Middle frontal gyrus (tissue), 1 donor: ENCODE results near the gene SH3RF3.
A peak's percentile ranks its signal among the peaks of the same experiment; 100 is the strongest.

ENCODE experiments used
- DNase-seq: peaks from one replicate; pipeline ENCODE4 v3.0.0-alpha.2; 2015; ENCODE audit warnings: low spot score; ENCODE audit errors: extremely low spot score

The SH3RF3 gene

DNA sequence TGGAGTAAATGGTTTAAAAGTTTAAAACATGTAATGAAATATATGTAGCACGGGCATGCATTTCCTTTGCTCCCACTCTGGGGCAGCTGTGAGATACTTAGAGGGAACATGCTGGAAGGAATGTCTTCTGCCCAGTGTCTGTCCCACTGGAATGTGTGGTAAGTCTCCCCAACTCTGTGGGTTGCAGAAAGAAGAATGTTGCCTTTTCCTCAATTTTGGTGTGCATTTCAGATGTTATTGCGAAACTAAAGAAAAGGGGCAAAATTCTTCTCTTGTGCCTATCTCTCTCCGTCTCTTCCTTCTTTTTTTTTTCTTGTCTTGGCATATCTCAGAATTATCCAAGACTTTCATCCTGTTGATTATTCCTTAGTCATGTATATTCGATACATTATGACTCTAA lies 201.1 kb downstream of the SH3RF3 start:
- no peak for DNase-seq

DNA sequence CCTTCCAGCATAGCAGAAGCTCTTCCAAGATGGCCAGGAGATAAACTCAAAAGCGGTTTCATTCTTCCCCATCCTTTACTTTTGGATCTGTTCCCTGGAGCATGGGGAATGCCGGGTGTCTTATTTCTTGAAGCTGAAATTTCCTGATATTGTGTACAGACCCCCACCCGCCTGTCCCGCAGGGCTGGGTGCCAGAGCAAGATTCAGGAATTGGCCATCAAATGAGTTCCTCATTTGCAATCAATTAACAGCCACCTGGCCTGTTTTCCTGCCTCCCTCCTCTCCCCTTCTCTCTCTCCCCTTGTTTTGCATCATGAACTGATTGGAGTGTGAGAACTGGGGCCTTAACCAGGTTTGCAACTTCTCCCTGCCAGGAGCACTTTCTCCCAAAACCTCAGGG lies 202.1 kb downstream of the SH3RF3 start:
- DNase-seq, result no peak

DNA sequence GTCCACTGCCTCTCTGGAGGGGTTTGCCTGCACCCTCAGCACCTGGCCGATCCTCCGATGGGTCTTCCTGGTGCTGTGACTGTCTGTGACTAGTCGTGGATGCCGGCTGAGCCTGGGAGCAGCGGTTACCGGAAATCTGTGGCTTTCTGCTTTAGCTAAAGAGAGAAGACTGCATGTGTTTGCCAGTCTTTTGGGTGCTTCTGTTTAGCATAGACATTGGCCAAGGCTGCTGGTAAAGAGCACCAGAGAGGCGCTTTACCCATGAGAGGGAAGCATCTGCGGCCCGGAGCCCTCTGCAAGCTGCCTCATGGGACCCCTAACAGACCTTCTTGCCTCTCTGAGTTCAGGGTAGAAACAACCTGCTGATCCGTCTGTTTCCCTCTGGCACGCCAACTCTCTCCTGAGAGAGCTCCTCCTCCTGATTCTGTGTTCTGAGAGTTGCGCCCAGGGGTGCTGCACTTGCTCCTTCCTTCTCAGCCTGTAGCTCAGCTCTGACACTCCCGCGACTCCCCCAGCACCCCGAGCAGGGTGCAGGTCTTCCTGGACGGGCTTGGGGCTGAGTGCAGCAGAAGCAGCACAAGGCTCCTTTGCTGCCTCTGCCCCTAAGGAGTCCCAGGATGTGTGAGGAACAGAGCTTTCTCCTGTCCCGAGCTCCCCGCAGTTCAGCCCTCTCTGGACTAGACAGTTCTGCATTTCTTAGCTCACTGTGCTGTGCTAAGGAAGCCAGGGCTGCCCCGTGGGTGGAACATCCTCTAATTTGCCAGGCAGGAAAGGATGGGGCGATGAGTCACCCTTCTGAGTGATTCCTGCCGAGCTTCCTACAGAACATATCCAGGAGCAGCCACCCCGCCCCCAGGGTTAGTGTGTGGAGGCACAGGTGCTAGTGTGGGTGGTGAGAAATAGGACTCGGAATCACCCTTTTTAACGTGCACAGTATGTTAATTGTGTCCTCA lies 203.2 kb downstream of the SH3RF3 start:
- peak; percentile 71 for DNase-seq

DNA sequence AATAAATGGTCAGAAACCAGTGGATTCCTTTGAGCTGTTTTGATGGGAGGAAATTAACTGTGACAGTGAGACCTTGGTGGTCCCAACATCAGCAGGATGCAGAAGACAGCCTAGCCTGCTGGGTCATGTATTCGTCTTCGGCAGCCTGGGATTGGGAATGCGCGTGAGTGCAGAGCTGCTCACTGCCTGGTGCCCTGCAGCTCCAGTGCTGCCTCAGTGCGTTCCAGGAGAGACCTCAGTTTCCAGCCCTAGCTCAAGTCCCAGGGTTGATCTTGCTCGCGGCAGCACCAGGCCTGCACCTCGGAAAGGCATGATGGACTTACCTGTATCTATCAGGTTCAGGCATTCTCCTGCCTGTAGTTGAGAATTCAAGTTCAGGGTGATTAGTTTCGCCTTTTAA lies 203.9 kb downstream of the SH3RF3 start:
- no peak for DNase-seq

DNA sequence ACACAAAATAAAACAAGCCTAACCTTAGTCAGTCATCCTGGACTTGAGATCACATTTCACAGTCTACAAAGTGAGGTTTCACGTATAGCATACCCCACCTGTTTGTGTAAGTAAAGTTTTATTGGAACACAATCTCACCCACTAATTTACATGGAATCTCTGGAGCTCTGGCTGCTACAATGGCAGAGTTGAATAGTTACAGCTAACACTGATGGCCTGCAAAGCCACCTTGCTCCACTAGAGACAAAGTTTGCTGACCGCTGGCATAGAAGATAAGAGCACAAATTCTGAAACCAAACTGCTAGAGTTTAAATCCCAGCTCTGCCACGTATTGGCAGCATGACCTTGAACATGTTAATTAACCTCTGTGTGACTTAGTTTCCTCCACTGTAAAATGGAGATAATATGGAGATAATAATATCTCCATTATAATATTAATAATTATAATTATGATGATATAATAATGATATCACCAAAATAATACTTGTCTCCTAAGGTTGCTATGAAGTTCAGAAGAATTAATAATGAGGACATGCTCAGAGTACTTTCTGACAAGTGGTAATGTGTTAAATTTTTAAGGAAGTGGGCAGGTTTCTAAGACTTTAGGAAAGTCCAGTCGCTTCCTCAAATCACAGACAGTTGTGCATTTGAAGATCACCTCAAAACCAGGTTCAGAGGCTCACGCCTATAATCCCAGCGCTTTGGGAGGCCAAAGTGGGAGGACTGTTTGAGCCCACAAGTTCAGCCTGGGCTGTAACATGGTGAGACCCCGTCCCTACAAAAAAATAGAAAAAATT lies 204.6 kb downstream of the SH3RF3 start:
- no peak for DNase-seq

DNA sequence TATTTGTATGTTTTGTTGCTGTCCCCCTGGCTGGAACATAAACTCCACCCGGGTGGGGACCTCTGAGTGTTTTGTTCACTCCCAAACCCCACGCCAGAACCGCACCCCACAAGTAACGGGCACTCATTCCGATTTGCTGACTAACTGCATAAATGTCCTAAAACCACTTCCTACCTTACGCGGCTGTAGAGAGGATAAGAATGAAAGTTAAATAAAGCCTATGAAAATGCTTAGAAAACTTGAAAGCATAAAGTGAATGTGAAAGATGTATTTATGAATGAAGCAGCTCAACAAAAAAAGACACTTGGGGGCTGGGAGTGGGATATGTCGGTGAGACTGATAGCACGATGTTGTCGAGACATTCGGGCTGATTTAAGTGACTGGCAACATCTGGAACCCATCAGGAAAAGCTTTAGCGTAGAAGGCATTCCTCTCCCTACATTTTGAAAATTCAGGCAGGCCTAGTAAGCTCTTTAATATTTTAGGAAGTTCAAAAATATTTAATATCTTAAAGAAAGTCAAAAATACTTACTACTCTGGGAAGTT lies 206.7 kb downstream of the SH3RF3 start:
- no peak for DNase-seq

DNA sequence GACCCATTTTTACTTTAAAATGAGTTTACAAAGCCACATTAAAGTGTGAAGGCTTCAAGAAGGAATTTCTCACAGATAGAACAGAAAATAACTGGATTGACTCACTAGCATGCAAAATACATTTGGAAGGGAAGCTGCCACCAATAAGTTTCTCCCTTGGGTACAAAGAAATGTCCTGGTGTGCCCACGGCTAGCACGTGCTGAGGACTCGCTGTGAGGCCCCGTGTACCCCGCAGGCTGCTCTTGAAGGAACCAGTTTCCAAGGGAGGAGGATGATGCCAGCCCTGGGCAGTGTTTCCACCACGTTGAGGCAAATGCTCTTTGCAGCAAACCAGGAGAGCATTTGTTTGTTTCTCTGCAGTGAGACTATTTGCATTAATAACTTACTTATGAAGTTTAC lies 207.3 kb downstream of the SH3RF3 start:
- no peak for DNase-seq

DNA sequence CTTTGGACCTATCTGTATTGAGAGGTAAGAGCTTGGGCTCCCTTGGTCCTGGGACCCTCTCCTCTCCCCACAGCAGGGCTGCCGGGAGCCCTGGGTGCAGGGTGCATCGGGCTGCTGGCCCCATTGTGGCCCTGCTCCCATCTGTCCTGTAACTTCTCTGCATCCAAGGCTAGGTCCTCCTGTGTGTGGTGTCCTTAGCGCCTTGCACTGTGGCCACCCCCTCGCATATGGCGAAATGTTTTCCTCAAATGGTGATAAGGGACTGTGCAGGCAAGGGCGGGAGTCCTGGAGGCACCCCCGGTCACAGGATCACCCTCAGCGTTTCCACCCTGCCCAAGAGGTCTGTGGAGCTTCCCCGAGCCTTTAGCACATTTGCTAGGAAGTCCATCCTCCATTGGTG lies 208.2 kb downstream of the SH3RF3 start:
- DNase-seq, result no peak

DNA sequence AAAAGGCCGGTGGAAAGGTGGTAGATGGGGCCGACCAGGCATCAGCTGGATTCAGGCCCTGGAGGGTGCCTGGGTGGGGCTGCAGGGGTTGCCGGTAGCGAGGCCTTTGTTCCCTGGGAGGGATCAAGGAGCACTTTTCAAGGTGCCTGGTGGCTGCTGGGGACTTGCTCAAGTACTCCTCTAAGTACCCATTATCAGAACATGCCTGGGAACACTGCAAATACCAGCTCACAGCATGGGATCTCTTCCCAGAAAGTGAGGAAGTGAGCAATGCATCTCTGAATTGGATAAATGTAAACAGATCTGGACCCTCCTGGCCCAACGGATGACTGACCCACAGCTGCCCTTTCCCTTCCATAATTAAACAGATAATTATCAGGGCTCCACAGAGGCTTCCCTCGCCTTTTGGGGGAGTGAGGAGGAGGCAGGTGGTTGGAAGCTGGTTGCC lies 210.5 kb downstream of the SH3RF3 start:
- DNase-seq, result no peak

DNA sequence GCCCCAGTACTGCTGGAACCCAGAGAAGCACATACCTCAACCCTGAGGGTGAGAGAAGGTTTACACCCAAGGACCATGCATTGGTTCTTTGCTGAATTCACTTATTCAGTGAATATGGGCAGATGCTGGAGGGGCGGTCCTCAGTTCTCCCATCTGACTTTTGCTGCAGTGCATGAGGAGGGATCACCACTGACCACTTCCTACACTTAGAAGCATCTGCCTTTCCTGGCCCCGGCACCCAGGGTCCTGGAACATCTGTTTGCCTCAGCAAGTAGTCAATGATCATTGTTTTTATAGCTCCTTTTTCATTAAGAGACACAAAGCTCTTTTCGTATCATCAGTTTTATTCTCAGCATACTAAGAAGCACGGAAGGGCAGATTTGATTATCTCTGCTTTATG lies 211.4 kb downstream of the SH3RF3 start:
- DNase-seq, result no peak

DNA sequence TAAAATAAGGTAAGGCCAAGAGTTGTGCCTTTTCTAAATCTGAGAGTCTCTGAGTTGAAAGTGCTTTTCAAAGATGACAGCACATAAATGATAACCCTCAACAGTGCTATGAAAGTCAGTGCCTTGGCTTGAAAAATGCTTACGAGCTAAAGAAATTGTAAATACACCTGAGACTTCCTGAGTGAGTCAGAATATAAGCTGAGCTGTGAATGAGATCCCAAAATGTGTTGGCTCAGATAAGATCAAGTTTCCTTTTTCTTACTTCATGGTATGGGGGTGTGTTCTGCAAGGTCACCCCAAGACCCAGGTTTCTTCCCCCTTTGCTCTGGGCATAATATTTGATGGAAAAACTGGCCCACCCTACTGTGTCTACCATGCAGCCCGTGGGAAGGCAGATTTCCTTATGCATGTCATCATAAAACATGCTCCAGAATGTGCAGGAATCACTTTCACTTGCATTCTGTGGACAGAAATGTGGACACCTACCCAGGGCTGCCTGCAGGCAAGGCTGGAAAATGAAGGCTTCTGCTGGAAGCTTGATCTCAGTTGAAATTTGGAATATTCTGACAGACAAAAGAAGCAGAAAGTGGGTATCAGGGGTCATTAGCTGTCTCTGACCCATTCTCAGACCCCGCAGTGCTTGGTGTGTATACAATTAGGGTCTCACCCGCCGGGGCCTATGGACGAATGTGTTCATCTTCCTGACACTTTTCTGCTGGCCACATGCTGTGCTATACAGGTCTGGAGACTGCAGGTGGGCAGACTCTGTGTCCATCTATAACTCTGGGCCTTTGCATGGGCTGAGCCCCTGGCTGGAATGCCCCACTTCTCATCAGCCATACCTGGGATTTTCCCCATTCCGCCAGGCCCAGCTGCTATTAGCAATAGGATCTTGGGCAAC lies 212.6 kb downstream of the SH3RF3 start:
- no peak for DNase-seq

DNA sequence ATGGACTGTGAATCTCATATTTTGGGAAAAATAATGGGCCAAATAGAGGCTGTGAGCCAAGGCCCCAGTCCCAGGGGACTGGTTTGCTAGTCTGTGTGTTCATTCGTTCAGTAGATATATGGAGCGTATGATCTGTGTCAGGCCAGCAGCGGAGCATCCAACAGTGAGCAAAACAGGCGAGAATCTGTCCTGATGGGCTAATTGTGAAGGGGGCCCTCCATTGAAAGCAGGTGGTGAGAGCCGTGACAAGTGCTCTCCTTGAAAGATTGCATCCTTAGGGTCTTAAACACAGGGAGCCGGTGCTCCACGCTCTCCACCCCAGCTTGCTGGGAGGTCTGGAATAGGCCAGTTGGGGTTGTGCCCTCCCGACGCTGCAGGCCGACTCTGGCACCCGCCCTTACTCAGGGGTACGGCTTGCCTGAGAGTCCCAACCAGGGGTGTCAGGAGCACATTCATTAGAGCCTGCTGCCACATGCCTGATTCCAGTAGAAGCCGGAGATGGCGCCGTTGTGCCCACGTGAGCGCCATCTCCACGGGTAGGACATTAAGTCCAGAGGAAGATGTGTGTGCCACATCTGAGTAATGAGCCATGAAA lies 213.3 kb downstream of the SH3RF3 start:
- DNase-seq, result no peak

DNA sequence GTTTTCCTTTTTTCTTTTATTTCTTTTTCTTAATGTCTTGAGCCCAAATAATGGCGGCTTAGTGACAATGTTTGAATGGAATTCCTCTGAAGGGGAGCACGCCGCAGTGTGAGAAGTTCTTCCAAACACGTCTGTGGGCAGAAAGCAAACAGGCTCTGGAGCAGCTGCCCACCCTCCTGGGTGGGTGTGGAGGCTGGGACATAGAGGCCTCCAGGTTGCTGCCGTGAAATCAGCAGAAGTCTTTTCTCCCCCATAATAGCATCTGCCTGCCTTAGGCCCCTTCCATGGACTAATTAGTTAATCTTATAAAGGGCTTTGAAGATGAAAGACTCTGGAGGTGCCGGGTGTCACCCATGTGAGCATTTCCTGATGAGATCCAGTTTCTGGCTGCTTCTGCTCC lies 213.9 kb downstream of the SH3RF3 start:
- no peak for DNase-seq

DNA sequence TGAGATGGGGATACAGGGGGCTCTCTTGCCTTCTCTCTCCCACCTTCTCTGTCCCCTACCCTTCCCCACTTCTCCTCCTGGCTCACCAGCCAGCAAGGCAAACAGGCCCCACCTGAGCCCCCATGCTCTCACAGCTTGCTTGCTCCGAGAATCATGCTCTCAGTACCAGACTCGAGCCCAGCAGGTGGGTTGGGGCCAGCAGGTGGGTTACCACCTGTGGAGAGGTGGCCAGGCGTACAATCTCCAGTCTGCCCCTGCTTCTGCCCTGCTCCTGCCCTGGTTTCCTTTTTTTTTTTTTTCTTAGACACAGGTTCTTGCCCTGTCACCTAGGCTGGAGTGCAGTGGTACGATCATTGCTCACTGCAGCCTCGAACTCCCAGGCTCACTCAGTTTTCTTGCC lies 214.5 kb downstream of the SH3RF3 start:
- no peak for DNase-seq

DNA sequence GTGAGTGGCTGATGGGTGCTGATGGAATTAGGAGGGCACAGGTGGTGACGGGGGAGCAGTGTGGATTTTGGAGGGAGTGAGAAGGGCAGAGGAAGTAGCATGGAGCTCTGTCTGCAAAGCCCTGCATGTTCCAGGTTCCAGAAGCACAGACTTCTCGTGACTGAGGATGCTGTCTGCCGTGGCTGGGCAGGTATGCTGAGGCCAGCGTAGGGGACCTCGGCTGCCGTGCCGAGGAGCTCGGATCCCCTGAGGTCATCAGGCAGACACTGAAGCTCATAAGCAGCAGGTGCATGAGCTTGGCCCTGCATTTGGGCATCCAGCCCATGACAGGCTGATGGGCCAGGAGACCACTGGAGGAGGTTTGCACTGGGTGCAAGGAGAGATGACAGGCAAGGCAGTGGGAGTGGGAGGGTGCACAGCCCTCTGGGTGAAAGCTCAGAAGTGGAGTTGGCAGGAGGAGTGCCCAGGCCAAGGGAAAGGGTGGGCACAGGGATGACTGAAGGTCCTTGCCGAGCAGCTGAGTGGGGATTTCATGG lies 215.3 kb downstream of the SH3RF3 start:
- no peak for DNase-seq

DNA sequence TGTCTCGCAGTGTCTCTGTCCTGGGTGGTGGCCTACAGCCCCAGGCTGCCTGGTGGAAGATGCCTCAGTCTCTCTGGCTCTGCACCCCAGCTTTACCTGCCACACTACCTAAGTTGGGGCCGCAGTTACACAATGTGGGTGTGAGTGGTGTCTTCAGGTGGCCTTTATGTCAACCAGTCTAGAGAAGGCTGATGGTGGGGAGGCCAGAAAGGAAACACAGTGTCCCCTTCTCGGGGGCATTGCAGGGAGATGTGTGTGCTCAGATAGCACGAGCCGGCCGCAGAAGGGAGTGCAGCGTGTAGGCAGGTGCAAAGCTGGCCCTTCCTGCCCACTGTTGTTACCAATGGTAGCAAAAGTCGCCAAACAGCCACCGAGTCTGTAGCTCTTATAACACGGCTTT lies 216.1 kb downstream of the SH3RF3 start:
- no peak for DNase-seq

DNA sequence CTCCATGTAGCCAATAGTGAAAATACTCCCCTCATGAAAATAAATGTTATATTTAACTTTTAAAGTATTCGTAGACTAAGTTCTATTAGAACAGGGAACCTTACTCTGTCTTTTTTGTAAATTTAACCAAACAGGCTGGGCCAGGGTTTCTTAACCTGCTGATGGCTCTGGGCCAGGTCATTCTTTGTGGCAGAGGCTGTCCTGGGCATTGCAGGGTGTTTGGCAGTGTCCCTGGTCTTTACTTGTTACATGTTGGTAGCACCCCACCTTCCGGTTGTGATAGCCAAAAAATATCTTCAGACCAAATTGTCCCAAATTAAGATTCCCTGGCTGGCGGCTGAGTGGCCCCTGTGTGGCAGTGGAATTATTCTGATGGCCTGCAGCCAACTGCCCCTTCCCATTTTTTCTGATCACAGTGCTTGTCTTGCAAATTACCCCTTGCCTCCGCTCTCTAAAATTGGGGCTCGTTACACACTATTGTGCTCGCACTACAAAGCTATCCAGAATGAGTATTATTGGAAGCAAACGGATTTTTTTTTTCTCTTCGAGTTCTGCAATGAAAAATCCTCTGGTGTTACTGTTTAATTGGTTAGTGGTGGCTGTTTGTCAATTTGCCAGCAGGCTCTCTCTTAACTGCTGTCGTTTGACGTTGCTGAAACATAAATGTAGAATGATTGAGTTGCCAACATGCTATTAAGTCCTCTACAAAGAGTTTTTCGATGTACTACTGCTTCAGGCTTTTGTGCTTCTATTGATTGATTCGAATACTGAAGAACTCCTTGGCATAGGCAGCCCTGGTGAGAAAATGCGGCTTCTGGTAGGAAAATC lies 216.9 kb downstream of the SH3RF3 start:
- DNase-seq, result no peak

DNA sequence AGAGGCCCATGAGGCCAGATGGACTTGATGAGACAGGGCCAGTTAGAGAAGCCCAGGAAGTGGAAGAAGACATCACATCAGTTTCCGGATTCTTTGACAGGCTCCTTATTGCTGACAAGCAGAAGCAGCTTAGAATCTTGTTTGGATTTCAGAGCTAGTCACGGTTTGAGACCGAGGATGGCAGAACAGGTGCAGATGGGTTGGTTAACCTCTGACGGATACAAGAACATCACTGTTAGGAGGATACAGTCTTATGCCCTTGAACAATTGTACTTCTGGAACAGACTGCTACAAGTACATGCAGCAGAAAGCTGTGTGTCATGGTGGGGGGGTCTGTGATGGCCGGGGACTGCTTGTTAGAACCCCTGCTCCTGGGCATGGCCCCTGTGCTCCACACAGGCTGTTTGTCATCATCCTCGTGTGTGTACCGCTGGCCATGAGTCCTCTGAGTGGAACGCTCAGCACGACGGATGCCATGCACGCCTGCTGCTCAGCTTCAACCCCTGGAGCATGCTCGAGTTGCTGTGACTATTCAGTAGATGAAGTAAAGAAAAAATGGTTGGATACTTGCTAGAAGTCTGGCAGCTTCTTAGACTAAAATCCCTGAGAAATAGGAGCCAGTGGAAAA lies 217.7 kb downstream of the SH3RF3 start:
- no peak for DNase-seq

DNA sequence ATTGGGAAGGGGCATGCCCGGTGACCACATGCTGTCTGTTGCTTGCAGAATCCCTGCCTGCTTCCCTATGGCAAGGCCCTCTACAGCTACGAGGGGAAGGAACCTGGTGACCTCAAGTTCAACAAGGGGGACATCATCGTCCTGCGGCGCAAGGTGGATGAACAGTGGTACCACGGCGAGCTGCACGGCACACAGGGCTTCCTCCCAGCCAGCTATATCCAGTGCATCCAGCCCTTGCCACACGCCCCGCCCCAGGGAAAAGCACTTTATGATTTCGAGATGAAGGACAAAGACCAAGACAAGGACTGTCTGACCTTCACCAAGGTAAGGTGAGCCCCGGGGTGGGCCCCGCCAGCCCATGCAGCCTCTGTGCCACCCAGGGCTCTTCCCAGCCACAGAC lies 218.6 kb downstream of the SH3RF3 start:
- no peak for DNase-seq
